H1 (cell line): ENCODE results near the gene GPR101. TPM values are rescaled to one million over a fixed set of nuclear protein-coding genes. Genes with fewer than 3 reads are reported as not detected.

Experiments
- CTCF ChIA-PET: fragments of 300-600 bp; sonication (Branson Sonifier 250); formaldehyde crosslinking; loops from one replicate; lab custom pipeline; 2021; ENCODE audit not compliant: partially characterized antibody; lab: Charles Lee
- POLR2A ChIA-PET: fragments of 300-600 bp; sonication (Branson Sonifier 250); formaldehyde crosslinking; loops from one replicate; lab custom pipeline; 2021; ENCODE audit warnings: inconsistent platforms; ENCODE audit not compliant: partially characterized antibody; lab: Charles Lee
- DNase-seq, 2 experiments: peaks; one replicate each; pipeline versions ENCODE4 v3.0.0 to v3.0.0-alpha.2; 2010 to 2022; ENCODE audit warnings: low spot score in 2 of 2, low read depth in 1 of 2, mixed read lengths in 1 of 2
- FAIRE-seq: peaks from 2 replicates; lab custom pipeline; 2011; peaks lifted over from hg19 to GRCh38; lab: Jason Lieb, UNC
- H2AFZ ChIP-seq: 2 replicates; pipeline ENCODE4 v1.8.1; 2012; ENCODE audit warnings: low read length, inconsistent platforms
- H2AK5ac ChIP-seq: 2 replicates; pipeline ENCODE4 v1.6.1; 2013; ENCODE audit warnings: low read depth, low read length
- H2BK120ac ChIP-seq: replicated peaks from 2 replicates; pipeline ENCODE3; 2013; ENCODE audit warnings: low read depth, low read length, inconsistent platforms
- H2BK12ac ChIP-seq: 2 replicates; pipeline ENCODE4 v1.6.1; 2013; ENCODE audit warnings: low read depth, low read length
- H2BK15ac ChIP-seq: 2 replicates; pipeline ENCODE4 v1.6.1; 2013; ENCODE audit warnings: low read length
- H2BK20ac ChIP-seq: 2 replicates; pipeline ENCODE4 v1.6.1; 2013; ENCODE audit warnings: low read length
- H2BK5ac ChIP-seq: 2 replicates; pipeline ENCODE4 v1.6.1; 2013; ENCODE audit warnings: low read depth, low read length
- H3K14ac ChIP-seq: 2 replicates; pipeline ENCODE4 v1.6.1; 2013; ENCODE audit warnings: inconsistent platforms; ENCODE audit not compliant: insufficient read length
- H3K18ac ChIP-seq: 2 replicates; pipeline ENCODE4 v1.6.1; 2013; ENCODE audit warnings: low read length; ENCODE audit errors: extremely low read depth
- H3K23ac ChIP-seq: 2 replicates; pipeline ENCODE4 v1.6.1; 2013; ENCODE audit warnings: inconsistent platforms; ENCODE audit not compliant: insufficient read length
- H3K23me2 ChIP-seq: 2 replicates; pipeline ENCODE4 v1.6.1; 2013; ENCODE audit warnings: low read depth, low read length
- H3K27ac ChIP-seq: 2 replicates; pipeline ENCODE4 v1.6.1; 2011; ENCODE audit warnings: low read depth, low read length, inconsistent platforms
- H3K27me3 ChIP-seq, 4 experiments: replicated peaks in 1 of 4; 1 replicate in 1 of 4; 2 replicates in 3 of 4; pipeline versions ENCODE4 v1.6.1 to v1.8.1; 2011 to 2013; ENCODE audit warnings: low read length in 3 of 4, mild to moderate bottlenecking in 3 of 4, inconsistent platforms in 2 of 4, mixed read lengths in 2 of 4, moderate library complexity in 1 of 4; ENCODE audit not compliant: control insufficient read depth in 3 of 4, insufficient read depth in 3 of 4; ENCODE audit errors: extremely low read depth in 1 of 4
- H3K36me3 ChIP-seq, 4 experiments: 2 replicates each; pipeline versions ENCODE4 v1.6.1 to v1.8.1; 2011 to 2013; ENCODE audit warnings: mild to moderate bottlenecking in 4 of 4, low read length in 3 of 4, moderate library complexity in 2 of 4, control low read depth in 1 of 4, inconsistent platforms in 1 of 4; ENCODE audit not compliant: insufficient read depth in 4 of 4, control insufficient read depth in 2 of 4
- H3K4ac ChIP-seq: replicated peaks from 2 replicates; pipeline ENCODE3; 2013; ENCODE audit warnings: low read length, low read depth, mixed read lengths, inconsistent platforms; ENCODE audit not compliant: insufficient read length
- H3K4me1 ChIP-seq, 4 experiments: replicated peaks in 1 of 4; 1 replicate in 1 of 4; 2 replicates in 3 of 4; pipeline versions ENCODE4 v1.6.1 to v1.8.1; 2011 to 2013; ENCODE audit warnings: low read length in 3 of 4, inconsistent platforms in 2 of 4, mixed read lengths in 1 of 4; ENCODE audit not compliant: insufficient read depth in 4 of 4, control insufficient read depth in 3 of 4
- H3K4me2 ChIP-seq, 2 experiments: 2 replicates each; pipeline versions ENCODE4 v1.6.1 to v1.8.1; 2011 to 2013; ENCODE audit warnings: low read depth in 2 of 2, low read length in 2 of 2, control low read depth in 1 of 2, inconsistent platforms in 1 of 2, mild to moderate bottlenecking in 1 of 2; ENCODE audit not compliant: insufficient read depth in 1 of 2
- H3K4me3 ChIP-seq, 4 experiments: fragments of 200-600, 300-600 bp in 1 of 4; sonication (generic), shearing (Covaris generic), sonication (Bioruptor Twin) in 1 of 4; 2 replicates each; pipeline versions ENCODE4 v1.5.1 to v1.8.1; 2011 to 2016; ENCODE audit warnings: low read length in 4 of 4, low read depth in 3 of 4, control low read depth in 2 of 4, inconsistent platforms in 2 of 4, mild to moderate bottlenecking in 2 of 4, mixed read lengths in 1 of 4, moderate library complexity in 1 of 4; ENCODE audit not compliant: insufficient read depth in 2 of 4; ENCODE audit errors: extremely low read depth in 1 of 4
- H3K56ac ChIP-seq: replicated peaks from 2 replicates; pipeline ENCODE3; 2013; ENCODE audit warnings: low read depth, mild to moderate bottlenecking, mixed read lengths, low read length, inconsistent platforms; ENCODE audit not compliant: insufficient read length
- H3K79me1 ChIP-seq: 2 replicates; pipeline ENCODE4 v1.6.1; 2013; ENCODE audit warnings: low read depth, low read length, control low read depth
- H3K79me2 ChIP-seq, 2 experiments: 2 replicates each; pipeline versions ENCODE4 v1.6.1 to v1.8.1; 2012 to 2013; ENCODE audit warnings: low read length in 2 of 2, mild to moderate bottlenecking in 2 of 2, inconsistent platforms in 1 of 2; ENCODE audit not compliant: insufficient read depth in 2 of 2, control insufficient read depth in 1 of 2
- H3K9ac ChIP-seq, 4 experiments: replicated peaks in 1 of 4; 1 replicate in 1 of 4; 2 replicates in 3 of 4; pipeline versions ENCODE4 v1.6.1 to v1.8.1; 2011 to 2013; ENCODE audit warnings: low read depth in 3 of 4, low read length in 3 of 4, control low read depth in 2 of 4, mild to moderate bottlenecking in 2 of 4, moderate library complexity in 2 of 4, inconsistent platforms in 1 of 4; ENCODE audit errors: extremely low read depth in 1 of 4
- H3K9me3 ChIP-seq, 2 experiments: 2 replicates each; pipeline versions ENCODE4 v1.6.1 to v1.8.1; 2012 to 2013; ENCODE audit warnings: mild to moderate bottlenecking in 2 of 2, moderate library complexity in 2 of 2, control low read depth in 1 of 2, inconsistent platforms in 1 of 2, low read depth in 1 of 2, low read length in 1 of 2, mixed read lengths in 1 of 2; ENCODE audit not compliant: insufficient read depth in 2 of 2
- H4K20me1 ChIP-seq, 2 experiments: replicated peaks in 1 of 2; 2 replicates each; pipeline versions ENCODE3 to v1.8.1; 2011 to 2013; ENCODE audit warnings: inconsistent platforms in 2 of 2, low read length in 2 of 2, mild to moderate bottlenecking in 1 of 2; ENCODE audit not compliant: insufficient read depth in 2 of 2, control insufficient read depth in 1 of 2
- H4K5ac ChIP-seq: 2 replicates; pipeline ENCODE4 v1.6.1; 2013; ENCODE audit warnings: low read length, low read depth, mixed read lengths, inconsistent platforms; ENCODE audit not compliant: insufficient read length
- H4K8ac ChIP-seq: 2 replicates; pipeline ENCODE4 v1.8.0; 2013; ENCODE audit warnings: mild to moderate bottlenecking, moderate library complexity, low read length, inconsistent platforms; ENCODE audit not compliant: insufficient read depth; ENCODE audit errors: extremely low read depth
- H4K91ac ChIP-seq: replicated peaks from 2 replicates; pipeline ENCODE3; 2013; ENCODE audit warnings: low read length, mixed read lengths, inconsistent platforms; ENCODE audit not compliant: insufficient read length
- BACH1 ChIP-seq: IDR thresholded peaks from 2 replicates; pipeline ENCODE4 v1.6.1; 2012; ENCODE audit warnings: low read length, improper control_type of control experiment
- EZH2 ChIP-seq: fragments of 200-600 bp; sonication (generic); IDR thresholded peaks from 2 replicates; pipeline ENCODE4 v1.7.1; 2012; ENCODE audit warnings: low read depth, mild to moderate bottlenecking, moderate library complexity, low read length, inconsistent platforms; ENCODE audit not compliant: severe bottlenecking
- PHF8 ChIP-seq: fragments of 200-600 bp; sonication (generic); conservative IDR thresholded peaks from 2 replicates; pipeline ENCODE4 v1.7.1; 2012; ENCODE audit warnings: low read depth, mild to moderate bottlenecking, inconsistent platforms, low read length, moderate library complexity
- RAD21 ChIP-seq, 2 experiments: IDR thresholded peaks in 1 of 2; conservative IDR thresholded peaks in 1 of 2; 2 replicates each; pipeline ENCODE4 v1.6.1; 2011; ENCODE audit warnings: low read depth in 2 of 2, low read length in 2 of 2, improper control_type of control experiment in 1 of 2, inconsistent platforms in 1 of 2, mild to moderate bottlenecking in 1 of 2, moderate library complexity in 1 of 2
- TAF7 ChIP-seq: optimal IDR thresholded peaks from 2 replicates; pipeline ENCODE3; 2011; ENCODE audit warnings: low read depth, mild to moderate bottlenecking, inconsistent platforms, low read length, moderate library complexity, borderline replicate concordance
- TCF12 ChIP-seq: IDR thresholded peaks from 2 replicates; pipeline ENCODE4 v1.6.1; 2011; ENCODE audit warnings: low read depth, mild to moderate bottlenecking, low read length
- USF2 ChIP-seq: IDR thresholded peaks from 2 replicates; pipeline ENCODE4 v1.6.1; 2011; ENCODE audit warnings: low read length, improper control_type of control experiment
- WGBS, 2 experiments: shearing (Covaris generic) in 1 of 2; methylation state at CpG; one replicate each; pipeline versions ENCODE4 v1.1.6 to v1.1.7; 2013 to 2015; ENCODE audit warnings: low lambda C conversion rate in 2 of 2, mixed read lengths in 2 of 2, inconsistent platforms in 1 of 2, low coverage in 1 of 2, missing lambda C conversion rate in 1 of 2; ENCODE audit not compliant: insufficient replicate concordance in 2 of 2, insufficient coverage in 1 of 2, insufficient read length in 1 of 2; ENCODE audit errors: extremely low coverage in 1 of 2, missing lambda C conversion rate in 1 of 2; 5-methylcytosine and 5-hydroxymethylcytosine counted together
- polyA plus RNA-seq, 7 experiments: library from polyadenylated mRNA; depleted of rRNA in 3 of 7; stranded (reverse) in 5 of 7; unstranded in 2 of 7; fragments of >200 nt in 5 of 7; fragments of 200-250 nt in 2 of 7; gene quantifications; 1 replicate in 5 of 7; 2 replicates in 1 of 7; 4 replicates in 1 of 7; pipeline versions ENCODE4 v1.2.1 to v1.2.3, GENCODE V29; 2011 to 2013; ENCODE audit warnings: missing spikeins in 2 of 7, mixed read lengths in 2 of 7
- total RNA-seq: library from RNA; stranded (reverse); fragmentation: NEBNext Ultra II Directional; extraction: Animal tissue kit (Norgen Biotek cat#: 25700); gene quantifications from 2 replicates; pipeline ENCODE4 v1.2.1, GENCODE V29; 2021

The GPR101 gene
- total and polyA plus RNA-seq, 2 of the 8 experiments (the other 6 are each of a cell fraction or from before 2014, with no cell fraction given): not detected

DNA sequence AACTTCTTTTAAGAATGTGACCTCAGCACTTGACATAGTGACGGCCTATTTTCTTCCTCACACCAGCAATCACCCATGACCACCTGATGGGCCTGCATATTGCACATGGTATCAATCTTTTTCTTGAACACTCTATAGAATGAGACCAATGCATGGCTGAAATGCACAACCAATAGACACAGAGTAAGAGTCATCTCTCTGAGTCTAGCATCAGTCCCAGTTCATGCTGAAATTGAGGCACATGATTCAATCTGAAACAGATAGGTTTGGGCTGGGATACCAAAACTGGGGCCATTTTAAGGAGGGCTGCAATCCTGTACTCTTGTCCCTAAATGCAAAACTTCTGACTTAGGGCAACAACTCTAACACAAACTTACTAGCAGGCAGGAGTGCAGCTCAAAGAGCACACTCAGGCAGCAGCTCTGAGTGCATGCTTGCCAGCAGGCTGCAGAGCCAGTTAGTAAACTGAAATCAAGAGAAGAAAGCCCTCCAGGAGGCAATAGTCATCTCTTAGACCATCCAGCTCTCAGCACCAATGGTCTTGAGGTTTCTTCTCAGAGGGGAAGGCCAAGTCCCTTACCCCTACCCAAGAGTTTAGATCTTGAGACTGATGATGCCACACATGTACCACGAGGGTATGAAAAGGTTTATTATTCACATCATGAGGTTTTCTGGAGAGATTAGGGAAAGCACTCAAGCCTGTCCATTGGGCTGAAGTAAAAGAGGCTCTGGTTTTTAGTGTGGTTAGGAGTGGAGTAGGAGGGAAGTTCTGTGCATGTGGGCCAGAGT lies 24.7 kb upstream of the GPR101 start:
- Histone ChIP-seq H3K79me1 (no peaks in the 10 kb centered on the region), H4K20me1 (no peaks in the 10 kb centered on the region), H3K23me2 (no peaks in the 10 kb centered on the region), H2BK12ac (no peak overlapping the region), H2AK5ac (no peak overlapping the region), H4K8ac (no peak overlapping the region), H3K9ac (no peak overlapping the region), H3K4ac (no peak overlapping the region), H3K14ac (no peak overlapping the region), H3K4me3 (no peak overlapping the region), H3K23ac (no peak overlapping the region), H3K4me2 (no peak overlapping the region), H3K56ac (no peak overlapping the region), H4K5ac (no peak overlapping the region), H2BK120ac (no peak overlapping the region), H2BK20ac (no peak overlapping the region), H3K27me3 (peaks cover 0 to 8% (median 6%) of the 10 kb centered on the region in 4 experiments; a peak in 6 of 7 replicates), H3K27ac (no peak overlapping the region), H3K9me3 (no peaks in the 10 kb centered on the region), H3K4me1 (no peaks in the 10 kb centered on the region), H4K91ac (no peak overlapping the region), H2AFZ (no peak overlapping the region), H3K36me3 (no peaks in the 10 kb centered on the region), H3K79me2 (no peaks in the 10 kb centered on the region), H2BK15ac (no peak overlapping the region), H2BK5ac (no peak overlapping the region), H3K18ac (no peak overlapping the region)
- CTCF ChIA-PET: no interaction called here
- DNase-seq: no peak
- TF ChIP-seq EZH2: no peak
- no peak for TF ChIP-seq TAF7
- no peak for TF ChIP-seq USF2
- no peak for TF ChIP-seq BACH1
- TF ChIP-seq TCF12: no peak
- TF ChIP-seq RAD21 (IDR thresholded peaks at IDR 0.05 in 1 of 2, conservative IDR thresholded peaks at IDR 0.05 in 1 of 2; ENCODE audit: low read depth in 2 of 2, low read length in 2 of 2): no peak
- TF ChIP-seq PHF8: no peak
- FAIRE-seq: no peak
- POLR2A ChIA-PET: interaction anchor here (1.5 kb wide), 1 partner anchor 178 kb away, joined by 4 read pairs; the partner anchor contains the start of gene RBMX
- WGBS, 2 experiments: 33% methylated on average over 2 of the region's 2 CpGs; no CpG with 5 or more reads in 1 of the 2 experiments
